Stomach smooth muscle (tissue), 2 donors: ENCODE data around the gene MACC1.

Experiments
- H3K27ac ChIP-seq: one replicate; pipeline ENCODE4 v1.7.0; 2013; ENCODE audit warnings: mild to moderate bottlenecking, low read length, inconsistent platforms
- H3K27me3 ChIP-seq, 2 donors: one replicate each; pipeline ENCODE4 v1.7.0; 2013; ENCODE audit warnings: low read length in 2 of 2; ENCODE audit not compliant: insufficient read depth in 2 of 2, control insufficient read depth in 1 of 2
- H3K36me3 ChIP-seq, 2 donors: one replicate each; pipeline ENCODE4 v1.7.0; 2013; ENCODE audit warnings: low read length in 2 of 2; ENCODE audit not compliant: control insufficient read depth in 2 of 2, insufficient read depth in 2 of 2
- H3K4me1 ChIP-seq: one replicate; pipeline ENCODE4 v1.7.0; 2013; ENCODE audit warnings: low read length; ENCODE audit not compliant: control insufficient read depth, insufficient read depth
- H3K4me3 ChIP-seq, 2 donors: one replicate each; pipeline ENCODE4 v1.7.0; 2013; ENCODE audit warnings: low read length in 2 of 2
- H3K9ac ChIP-seq, 2 donors: one replicate each; pipeline ENCODE4 v1.7.0; 2013; ENCODE audit warnings: low read length in 2 of 2, mild to moderate bottlenecking in 1 of 2
- H3K9me3 ChIP-seq, 2 donors: one replicate each; pipeline ENCODE4 v1.7.0; 2013; ENCODE audit warnings: low read length in 2 of 2; ENCODE audit not compliant: control insufficient read depth in 2 of 2
- donor health status: healthy.
- donor health status: Pancreatic carcinoma.

The MACC1 gene

GRCh38 chr7:20112696-20113095, 104.5 kb downstream of the MACC1 start:
- Histone ChIP-seq H3K27ac (no peak overlapping the region), H3K9ac (no peak overlapping the region), H3K27me3 (no peaks in the 10 kb centered on the region), H3K4me3 (no peak overlapping the region), H3K4me1 (no peaks in the 10 kb centered on the region), H3K9me3 (no peaks in the 10 kb centered on the region), H3K36me3 (no peaks in the 10 kb centered on the region)

GRCh38 chr7:20111821-20112542, 105.2 kb downstream of the MACC1 start:
- Histone ChIP-seq H3K27ac (no peak overlapping the region), H3K27me3 (no peaks in the 10 kb centered on the region), H3K4me1 (no peaks in the 10 kb centered on the region), H3K4me3 (no peak overlapping the region), H3K36me3 (no peaks in the 10 kb centered on the region), H3K9ac (no peak overlapping the region), H3K9me3 (no peaks in the 10 kb centered on the region)

GRCh38 chr7:20107582-20107981, 109.6 kb downstream of the MACC1 start:
- Histone ChIP-seq H3K36me3 (no peaks in the 10 kb centered on the region), H3K9ac (no peak overlapping the region), H3K4me1 (no peaks in the 10 kb centered on the region), H3K4me3 (no peak overlapping the region), H3K27me3 (no peaks in the 10 kb centered on the region), H3K9me3 (no peaks in the 10 kb centered on the region), H3K27ac (no peak overlapping the region)

- Histone ChIP-seq H3K36me3 (no peaks in the 10 kb centered on the region), H3K27me3 (no peaks in the 10 kb centered on the region), H3K4me3 (no peak overlapping the region), H3K9ac (no peak overlapping the region), H3K27ac (no peak overlapping the region), H3K4me1 (no peaks in the 10 kb centered on the region), H3K9me3 (no peaks in the 10 kb centered on the region)
Measured at GRCh38 chr7:20104696-20105095, 112.5 kb downstream of the MACC1 start.

GRCh38 chr7:20102982-20103381, 114.2 kb downstream of the MACC1 start:
- H3K27me3 ChIP-seq = no peaks in the 10 kb centered on the region
- H3K9ac ChIP-seq = no peak overlapping the region
- no peak overlapping the region for H3K4me3 ChIP-seq
- no peaks in the 10 kb centered on the region for H3K4me1 ChIP-seq
- no peak overlapping the region for H3K27ac ChIP-seq
- H3K9me3 ChIP-seq = no peaks in the 10 kb centered on the region
- H3K36me3 ChIP-seq = no peaks in the 10 kb centered on the region

- no peaks in the 10 kb centered on the region for H3K4me1 ChIP-seq
- no peaks in the 10 kb centered on the region for H3K27me3 ChIP-seq
- no peak overlapping the region for H3K4me3 ChIP-seq
- H3K9me3 ChIP-seq = peaks cover 0 to 6% of the 10 kb centered on the region in 2 donors
- H3K27ac ChIP-seq = no peak overlapping the region
- H3K36me3 ChIP-seq = no peaks in the 10 kb centered on the region
- no peak overlapping the region for H3K9ac ChIP-seq
Measured at GRCh38 chr7:20095862-20096261, 121.3 kb downstream of the MACC1 start.

GRCh38 chr7:20095436-20095835, 121.7 kb downstream of the MACC1 start:
- peaks cover 0 to 6% of the 10 kb centered on the region in 2 donors for H3K9me3 ChIP-seq
- no peak overlapping the region for H3K27ac ChIP-seq
- no peak overlapping the region for H3K9ac ChIP-seq
- no peak overlapping the region for H3K4me3 ChIP-seq
- H3K27me3 ChIP-seq = no peaks in the 10 kb centered on the region
- no peaks in the 10 kb centered on the region for H3K36me3 ChIP-seq
- no peaks in the 10 kb centered on the region for H3K4me1 ChIP-seq

- no peaks in the 10 kb centered on the region for H3K36me3 ChIP-seq
- H3K9ac ChIP-seq = no peak overlapping the region
- H3K27me3 ChIP-seq = no peaks in the 10 kb centered on the region
- H3K4me3 ChIP-seq = no peak overlapping the region
- no peak overlapping the region for H3K27ac ChIP-seq
- no peaks in the 10 kb centered on the region for H3K4me1 ChIP-seq
- no peaks in the 10 kb centered on the region for H3K9me3 ChIP-seq
Measured at GRCh38 chr7:20089431-20089830, 127.8 kb downstream of the MACC1 start.

- Histone ChIP-seq H3K4me1 (no peaks in the 10 kb centered on the region), H3K27ac (no peak overlapping the region), H3K9me3 (no peaks in the 10 kb centered on the region)
Measured at GRCh38 chr7:20085086-20085485, 132.1 kb downstream of the MACC1 start.

More at GRCh38 chr7:20085086-20085485, 132.1 kb downstream of the MACC1 start:
- no peaks in the 10 kb centered on the region for H3K27me3 ChIP-seq
- H3K9ac ChIP-seq = no peak overlapping the region
- peak overlapping the region in 1 of 2 donors; percentile 42 for H3K4me3 ChIP-seq
- H3K36me3 ChIP-seq = no peaks in the 10 kb centered on the region
